Esophagus squamous epithelium (tissue), 4 donors: ENCODE results near the gene DLG2.

Source experiments
- POLR2A ChIP-seq, 4 donors: fragments of 450-650 bp; IDR thresholded peaks; one replicate each; pipeline ENCODE4 v1.6.1; 2017; ENCODE audit warnings: antibody characterized with exemption in 4 of 4, mild to moderate bottlenecking in 4 of 4, moderate library complexity in 3 of 4
- TF ChIP-seq, protein P1 (sequence below), 6 experiments: fragments of 450-650 bp in 4 of 6; fragments of 200-600 bp in 2 of 6; sonication (generic) in 2 of 6; IDR thresholded peaks; one replicate each; pipeline ENCODE4 v1.5.1; 2016 to 2019; ENCODE audit warnings: antibody characterized with exemption in 6 of 6, mild to moderate bottlenecking in 4 of 6, moderate library complexity in 4 of 6

DNA sequence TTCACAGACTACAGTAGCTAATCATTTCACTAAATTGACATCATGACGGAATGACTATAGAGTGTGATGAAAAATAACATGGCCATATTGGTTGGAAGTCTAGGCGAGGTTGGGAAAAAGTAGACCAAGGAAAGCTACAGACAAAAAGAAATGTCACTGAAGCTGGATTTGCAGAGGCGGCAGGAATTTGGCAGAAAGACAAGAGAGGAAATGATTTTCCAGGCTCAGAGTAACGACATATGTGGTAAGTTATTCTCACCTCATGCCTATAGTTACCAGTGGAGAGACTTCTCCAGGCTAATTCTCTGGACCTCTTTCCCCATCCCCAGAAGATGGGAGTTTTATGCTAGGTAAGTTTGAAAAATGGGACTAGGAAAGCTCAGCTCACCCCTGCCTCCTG, 1335.1 kb downstream of the DLG2 start:
- TF ChIP-seq, protein P1, sequence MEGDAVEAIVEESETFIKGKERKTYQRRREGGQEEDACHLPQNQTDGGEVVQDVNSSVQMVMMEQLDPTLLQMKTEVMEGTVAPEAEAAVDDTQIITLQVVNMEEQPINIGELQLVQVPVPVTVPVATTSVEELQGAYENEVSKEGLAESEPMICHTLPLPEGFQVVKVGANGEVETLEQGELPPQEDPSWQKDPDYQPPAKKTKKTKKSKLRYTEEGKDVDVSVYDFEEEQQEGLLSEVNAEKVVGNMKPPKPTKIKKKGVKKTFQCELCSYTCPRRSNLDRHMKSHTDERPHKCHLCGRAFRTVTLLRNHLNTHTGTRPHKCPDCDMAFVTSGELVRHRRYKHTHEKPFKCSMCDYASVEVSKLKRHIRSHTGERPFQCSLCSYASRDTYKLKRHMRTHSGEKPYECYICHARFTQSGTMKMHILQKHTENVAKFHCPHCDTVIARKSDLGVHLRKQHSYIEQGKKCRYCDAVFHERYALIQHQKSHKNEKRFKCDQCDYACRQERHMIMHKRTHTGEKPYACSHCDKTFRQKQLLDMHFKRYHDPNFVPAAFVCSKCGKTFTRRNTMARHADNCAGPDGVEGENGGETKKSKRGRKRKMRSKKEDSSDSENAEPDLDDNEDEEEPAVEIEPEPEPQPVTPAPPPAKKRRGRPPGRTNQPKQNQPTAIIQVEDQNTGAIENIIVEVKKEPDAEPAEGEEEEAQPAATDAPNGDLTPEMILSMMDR (IDR thresholded peaks at IDR 0.05): no peak
- TF ChIP-seq POLR2A (IDR thresholded peaks at IDR 0.05): no peak
